ENCODE data around the gene CSKMT.

DNA sequence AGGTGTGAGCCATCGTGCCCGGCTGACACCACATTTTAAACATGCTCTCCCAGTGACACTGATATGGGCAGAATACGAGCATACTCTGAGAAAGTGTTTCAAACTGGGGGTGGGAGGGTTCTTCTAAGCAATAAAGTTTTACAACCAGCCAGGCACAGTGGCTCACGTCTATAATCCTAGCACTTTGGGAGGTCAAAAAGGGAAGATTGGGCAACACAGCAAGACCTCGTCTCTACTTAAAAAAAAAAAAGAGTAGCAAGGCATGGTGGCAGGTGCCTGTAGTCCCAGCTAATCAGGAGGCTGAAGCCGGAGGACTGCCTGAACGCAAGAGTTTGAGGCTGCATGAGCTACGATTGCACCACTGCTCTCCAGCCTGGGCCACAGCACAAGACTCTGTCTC is 20.9 kb upstream of the CSKMT start:
- TF ChIP-seq, protein P1, sequence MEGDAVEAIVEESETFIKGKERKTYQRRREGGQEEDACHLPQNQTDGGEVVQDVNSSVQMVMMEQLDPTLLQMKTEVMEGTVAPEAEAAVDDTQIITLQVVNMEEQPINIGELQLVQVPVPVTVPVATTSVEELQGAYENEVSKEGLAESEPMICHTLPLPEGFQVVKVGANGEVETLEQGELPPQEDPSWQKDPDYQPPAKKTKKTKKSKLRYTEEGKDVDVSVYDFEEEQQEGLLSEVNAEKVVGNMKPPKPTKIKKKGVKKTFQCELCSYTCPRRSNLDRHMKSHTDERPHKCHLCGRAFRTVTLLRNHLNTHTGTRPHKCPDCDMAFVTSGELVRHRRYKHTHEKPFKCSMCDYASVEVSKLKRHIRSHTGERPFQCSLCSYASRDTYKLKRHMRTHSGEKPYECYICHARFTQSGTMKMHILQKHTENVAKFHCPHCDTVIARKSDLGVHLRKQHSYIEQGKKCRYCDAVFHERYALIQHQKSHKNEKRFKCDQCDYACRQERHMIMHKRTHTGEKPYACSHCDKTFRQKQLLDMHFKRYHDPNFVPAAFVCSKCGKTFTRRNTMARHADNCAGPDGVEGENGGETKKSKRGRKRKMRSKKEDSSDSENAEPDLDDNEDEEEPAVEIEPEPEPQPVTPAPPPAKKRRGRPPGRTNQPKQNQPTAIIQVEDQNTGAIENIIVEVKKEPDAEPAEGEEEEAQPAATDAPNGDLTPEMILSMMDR (conservative IDR thresholded peaks at IDR 0.05; ENCODE audit: low read depth, low read length), result no peak
- TF ChIP-seq EZH2phosphoT487 (IDR thresholded peaks at IDR 0.05; ENCODE audit: borderline replicate concordance, low read length) (no peak), EZH2 (IDR thresholded peaks at IDR 0.05; ENCODE audit: low read length, unreplicated experiment) (no peak)

Measured in PC-3 (cell line).